CD8-positive, alpha-beta memory T cell (primary cell): ENCODE measurements around the gene KRT40. TPM values are rescaled to one million over a fixed set of nuclear protein-coding genes. Genes with fewer than 3 reads are reported as not detected.

Source experiments
- CTCF ChIA-PET: fragments of 350-600 bp; sonication (Branson Sonifier 250); formaldehyde crosslinking; loops from one replicate; lab custom pipeline; 2021; ENCODE audit warnings: antibody characterized with exemption; lab: Charles Lee
- POLR2A ChIA-PET: fragments of 350-600 bp; sonication (Branson Sonifier 250); formaldehyde crosslinking; loops from one replicate; lab custom pipeline; 2021; ENCODE audit warnings: antibody characterized with exemption; lab: Charles Lee
- DNase-seq, 5 donors: peaks; one replicate each; pipeline versions ENCODE4 v3.0.0 to v3.0.0-alpha.2; 2020 to 2022; ENCODE audit warnings: mixed read lengths in 1 of 5
- H3K27ac ChIP-seq: one replicate; pipeline ENCODE4 v1.7.0; 2013; ENCODE audit warnings: low read depth, mild to moderate bottlenecking, low read length, moderate library complexity
- H3K27me3 ChIP-seq: 2 replicates; pipeline ENCODE4 v1.7.0; 2013; ENCODE audit warnings: low read length, mild to moderate bottlenecking; ENCODE audit not compliant: insufficient read depth, poor library complexity, severe bottlenecking
- H3K36me3 ChIP-seq: 2 replicates; pipeline ENCODE4 v1.7.0; 2013; ENCODE audit warnings: mild to moderate bottlenecking, low read length, moderate library complexity; ENCODE audit not compliant: insufficient read depth
- H3K4me1 ChIP-seq: 2 replicates; pipeline ENCODE4 v1.7.0; 2013; ENCODE audit warnings: mild to moderate bottlenecking, low read length, moderate library complexity; ENCODE audit not compliant: insufficient read depth
- H3K4me3 ChIP-seq: 2 replicates; pipeline ENCODE4 v1.7.0; 2013; ENCODE audit warnings: mild to moderate bottlenecking, low read length
- H3K9me3 ChIP-seq: 2 replicates; pipeline ENCODE4 v1.7.0; 2013; ENCODE audit warnings: mild to moderate bottlenecking, low read length
- H3K27ac Mint-ChIP-seq, 8 donors: one replicate each; pipeline ENCODE4 v1.8.0; 2020 to 2021; ENCODE audit warnings: mixed read lengths in 8 of 8, mild to moderate bottlenecking in 6 of 8, inconsistent platforms in 3 of 8, moderate library complexity in 3 of 8
- H3K27me3 Mint-ChIP-seq, 2 donors: one replicate each; pipeline ENCODE4 v1.8.0; 2020 to 2021; ENCODE audit warnings: mixed read lengths in 2 of 2, mild to moderate bottlenecking in 1 of 2, moderate library complexity in 1 of 2
- H3K36me3 Mint-ChIP-seq, 3 donors: one replicate each; pipeline ENCODE4 v1.8.0; 2020 to 2021; ENCODE audit warnings: mixed read lengths in 3 of 3, inconsistent platforms in 1 of 3, mild to moderate bottlenecking in 1 of 3
- H3K4me1 Mint-ChIP-seq, 3 donors: one replicate each; pipeline ENCODE4 v1.8.0; 2020 to 2021; ENCODE audit warnings: mixed read lengths in 3 of 3, inconsistent platforms in 1 of 3, mild to moderate bottlenecking in 1 of 3
- H3K4me3 Mint-ChIP-seq, 7 donors: one replicate each; pipeline ENCODE4 v1.8.0; 2020 to 2021; ENCODE audit warnings: mixed read lengths in 7 of 7, mild to moderate bottlenecking in 6 of 7, moderate library complexity in 4 of 7, inconsistent platforms in 2 of 7
- H3K9me3 Mint-ChIP-seq, 5 donors: one replicate each; pipeline ENCODE4 v1.8.0; 2020 to 2022; ENCODE audit warnings: mixed read lengths in 5 of 5, mild to moderate bottlenecking in 3 of 5, moderate library complexity in 2 of 5, inconsistent platforms in 1 of 5
- polyA plus RNA-seq: library from polyadenylated mRNA; unstranded; fragments of 300-500 nt; fragmentation: Illumina TruSeq; gene quantifications from one replicate; pipeline ENCODE4 v1.2.3, GENCODE V29; 2021
- total RNA-seq, 2 experiments: library from RNA; stranded (reverse); gene quantifications; one replicate each; pipeline ENCODE4 v1.2.3, GENCODE V29; 2021

Gene KRT40
- total and polyA plus RNA-seq, 3 experiments from 2014 or later = not detected

DNA sequence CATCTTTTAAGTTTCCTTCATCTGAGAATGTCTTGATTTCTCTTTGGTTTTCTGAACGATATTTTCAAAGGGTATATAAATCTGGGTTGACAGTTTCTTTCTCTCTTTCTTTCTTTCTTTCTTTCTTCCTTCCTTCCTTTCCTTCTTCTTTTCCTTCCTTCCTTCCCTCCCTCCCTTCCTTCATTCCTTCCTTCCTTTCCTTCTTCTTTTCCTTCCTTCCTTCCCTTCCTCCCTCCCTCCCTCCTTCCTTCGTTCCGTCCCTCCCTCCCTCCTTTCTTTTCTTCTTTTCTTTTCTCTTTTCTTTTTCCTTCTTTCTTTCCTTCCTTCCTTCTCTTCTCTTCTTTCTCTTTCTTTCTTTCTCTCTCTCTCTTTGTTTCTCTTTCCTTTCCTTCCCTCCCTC lies 9.8 kb downstream of the KRT40 start:
- no peak overlapping the region for H3K27ac ChIP-seq
- H3K27me3 Mint-ChIP-seq = peaks cover 18 to 56% of the 10 kb centered on the region in 2 donors
- no peaks in the 10 kb centered on the region for H3K27me3 ChIP-seq
- no peak overlapping the region for H3K4me3 ChIP-seq
- H3K4me3 Mint-ChIP-seq = no peak overlapping the region
- H3K9me3 Mint-ChIP-seq = no peaks in the 10 kb centered on the region
- no peaks in the 10 kb centered on the region for H3K4me1 ChIP-seq
- H3K4me1 Mint-ChIP-seq = no peaks in the 10 kb centered on the region
- no peaks in the 10 kb centered on the region for H3K9me3 ChIP-seq
- DNase-seq = no peak
- no peak overlapping the region for H3K27ac Mint-ChIP-seq
- no peaks in the 10 kb centered on the region for H3K36me3 ChIP-seq
- ChIA-PET POLR2A (no interaction called here), CTCF (no interaction called here)
- peaks cover 0 to 1% (median 0%) of the 10 kb centered on the region in 3 donors for H3K36me3 Mint-ChIP-seq

DNA sequence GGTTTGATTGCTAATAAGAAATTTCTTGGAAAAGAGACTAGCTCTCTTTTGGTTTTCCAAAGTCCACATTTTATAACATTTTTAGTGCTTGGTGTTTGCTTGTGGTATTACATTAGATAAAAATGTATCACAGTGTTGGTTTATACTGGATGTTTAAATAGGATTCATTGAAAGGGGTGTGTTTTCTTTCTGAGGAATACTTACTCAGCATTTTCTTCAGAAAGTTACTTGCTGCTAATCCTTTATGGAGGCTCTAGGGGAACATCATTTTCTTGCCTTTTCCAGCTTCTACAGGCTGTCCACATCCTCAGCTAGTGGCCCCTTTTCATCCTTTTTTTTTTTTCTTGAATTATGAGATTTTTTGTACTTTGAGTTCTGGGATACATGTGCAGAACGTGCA lies 16.5 kb downstream of the KRT40 start:
- Mint-ChIP-seq H3K36me3 (no peaks in the 10 kb centered on the region), H3K9me3 (peaks cover 0 to 4% (median 0%) of the 10 kb centered on the region in 5 donors), H3K27me3 (peaks cover 14 to 45% of the 10 kb centered on the region in 2 donors), H3K4me3 (no peak overlapping the region), H3K4me1 (peaks cover 5 to 6% (median 5%) of the 10 kb centered on the region in 3 donors), H3K27ac (no peak overlapping the region)
- Histone ChIP-seq H3K27me3 (no peaks in the 10 kb centered on the region), H3K27ac (no peak overlapping the region), H3K4me1 (no peaks in the 10 kb centered on the region), H3K36me3 (no peaks in the 10 kb centered on the region), H3K9me3 (no peaks in the 10 kb centered on the region), H3K4me3 (no peak overlapping the region)
- ChIA-PET CTCF (interaction anchor here (1.4 kb wide), 1 partner anchor 20 kb away, joined by 3 read pairs; no protein-coding TSS in a partner anchor), POLR2A (no interaction called here)
- DNase-seq = no peak

DNA sequence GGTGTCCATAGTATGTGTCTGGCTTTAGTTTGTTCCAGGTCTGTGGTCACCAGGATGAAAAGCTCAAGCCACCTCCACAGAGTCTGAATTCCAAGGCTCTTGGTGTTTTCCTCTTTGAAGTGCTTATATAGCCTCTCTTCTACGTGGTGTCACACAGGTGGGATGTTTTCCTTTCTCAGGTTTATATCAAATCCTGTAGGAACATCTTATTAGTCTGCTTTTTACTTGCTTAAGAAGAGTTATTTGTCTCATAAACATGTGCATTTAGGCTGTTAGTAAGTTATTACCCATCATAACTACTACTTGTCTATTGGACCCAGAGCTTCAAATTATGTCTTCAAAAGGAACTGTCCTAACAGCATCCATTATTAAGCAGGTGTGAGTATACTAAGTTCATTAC lies 17.3 kb downstream of the KRT40 start, which contains the start of gene KRT39:
Gene KRT39, minus strand, starts transcription at position 101 of the 400 bp plus-strand sequence. Its CDS starts 92 bp downstream, at position 9.
- no peaks in the 10 kb centered on the region for H3K9me3 ChIP-seq
- no peak within 1 kb of the TSS for H3K4me3 ChIP-seq
- H3K36me3 Mint-ChIP-seq = no peaks in the 10 kb centered on the region
- no peaks in the 10 kb centered on the region for H3K36me3 ChIP-seq
- peaks cover 0 to 4% (median 0%) of the 10 kb centered on the region in 5 donors for H3K9me3 Mint-ChIP-seq
- H3K4me1 ChIP-seq = no peaks in the 10 kb centered on the region
- no peak within 1 kb of the TSS for H3K27ac Mint-ChIP-seq
- no peak within 1 kb of the TSS for H3K4me3 Mint-ChIP-seq
- POLR2A ChIA-PET = no interaction called here
- H3K27me3 ChIP-seq = no peaks in the 10 kb centered on the region
- CTCF ChIA-PET = interaction anchor here (1.4 kb wide), 1 partner anchor 19 kb away, joined by 3 read pairs; no protein-coding TSS in a partner anchor
- peaks cover 5 to 6% (median 5%) of the 10 kb centered on the region in 3 donors for H3K4me1 Mint-ChIP-seq
- no peak for DNase-seq
- H3K27me3 Mint-ChIP-seq = peaks cover 14 to 48% of the 10 kb centered on the region in 2 donors
- no peak within 1 kb of the TSS for H3K27ac ChIP-seq

GRCh38 chr17:40963838-40964237 lies 20.3 kb downstream of the KRT40 start:
- DNase-seq = no peak
- H3K9me3 Mint-ChIP-seq = peaks cover 0 to 4% (median 0%) of the 10 kb centered on the region in 5 donors
- POLR2A ChIA-PET = no interaction called here
- Histone ChIP-seq H3K4me1 (no peaks in the 10 kb centered on the region), H3K4me3 (no peak overlapping the region), H3K27ac (no peak overlapping the region), H3K36me3 (no peaks in the 10 kb centered on the region), H3K27me3 (no peaks in the 10 kb centered on the region), H3K9me3 (no peaks in the 10 kb centered on the region)
- no peak overlapping the region for H3K4me3 Mint-ChIP-seq
- peaks cover 17 to 51% of the 10 kb centered on the region in 2 donors for H3K27me3 Mint-ChIP-seq
- CTCF ChIA-PET = no interaction called here
- peaks cover 5 to 6% (median 5%) of the 10 kb centered on the region in 3 donors for H3K4me1 Mint-ChIP-seq
- no peak overlapping the region for H3K27ac Mint-ChIP-seq
- H3K36me3 Mint-ChIP-seq = no peaks in the 10 kb centered on the region

DNA sequence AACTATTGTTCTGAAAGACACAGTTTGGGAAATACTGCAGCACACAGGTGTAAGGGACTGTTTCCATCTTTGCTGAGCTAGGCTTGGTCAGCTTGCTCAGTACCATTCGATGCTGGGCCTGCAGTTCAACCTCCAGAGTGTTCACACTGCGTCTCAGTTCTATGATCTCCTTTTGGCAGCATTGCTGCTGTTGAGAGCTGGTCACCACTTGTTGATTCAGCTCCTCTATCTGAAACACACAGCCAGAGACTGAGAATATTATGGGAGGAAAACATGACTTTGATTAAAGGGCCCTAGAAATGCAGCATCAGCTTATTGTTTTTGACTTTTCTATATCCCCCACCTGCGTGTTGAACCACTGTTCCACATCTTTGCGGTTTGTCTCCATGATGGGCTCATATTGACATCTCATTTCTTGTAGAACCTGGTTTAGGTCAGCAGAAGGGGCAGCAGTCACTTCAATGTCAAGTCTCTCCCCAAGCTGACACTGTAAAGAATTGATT lies 22.0 kb downstream of the KRT40 start:
- H3K27ac ChIP-seq = no peak overlapping the region
- no peaks in the 10 kb centered on the region for H3K36me3 Mint-ChIP-seq
- H3K9me3 ChIP-seq = no peaks in the 10 kb centered on the region
- ChIA-PET CTCF (interaction anchor here (1.4 kb wide), 1 partner anchor 18 kb away, joined by 3 read pairs; no protein-coding TSS in a partner anchor), POLR2A (no interaction called here)
- no peaks in the 10 kb centered on the region for H3K9me3 Mint-ChIP-seq
- H3K4me1 ChIP-seq = no peaks in the 10 kb centered on the region
- H3K27ac Mint-ChIP-seq = peak overlapping the region in 1 of 8 donors; percentile 45
- no peak overlapping the region for H3K4me3 Mint-ChIP-seq
- H3K36me3 ChIP-seq = no peaks in the 10 kb centered on the region
- H3K4me3 ChIP-seq = no peak overlapping the region
- H3K27me3 ChIP-seq = no peaks in the 10 kb centered on the region
- peaks cover 17 to 42% of the 10 kb centered on the region in 2 donors for H3K27me3 Mint-ChIP-seq
- DNase-seq = no peak
- peaks cover 5 to 6% (median 5%) of the 10 kb centered on the region in 3 donors for H3K4me1 Mint-ChIP-seq

GRCh38 chr17:40961591-40961990 lies 22.5 kb downstream of the KRT40 start:
- no peak overlapping the region for H3K4me3 Mint-ChIP-seq
- POLR2A ChIA-PET = no interaction called here
- no peaks in the 10 kb centered on the region for H3K36me3 ChIP-seq
- no peaks in the 10 kb centered on the region for H3K9me3 Mint-ChIP-seq
- H3K9me3 ChIP-seq = no peaks in the 10 kb centered on the region
- no peak for DNase-seq
- peaks cover 16 to 46% of the 10 kb centered on the region in 2 donors for H3K27me3 Mint-ChIP-seq
- no peaks in the 10 kb centered on the region for H3K27me3 ChIP-seq
- CTCF ChIA-PET = interaction anchor here (1.4 kb wide), 1 partner anchor 17 kb away, joined by 3 read pairs; no protein-coding TSS in a partner anchor
- H3K27ac Mint-ChIP-seq = no peak overlapping the region
- H3K36me3 Mint-ChIP-seq = no peaks in the 10 kb centered on the region
- peaks cover 5 to 6% (median 5%) of the 10 kb centered on the region in 3 donors for H3K4me1 Mint-ChIP-seq
- H3K4me3 ChIP-seq = no peak overlapping the region
- H3K4me1 ChIP-seq = no peaks in the 10 kb centered on the region
- H3K27ac ChIP-seq = no peak overlapping the region

- Histone ChIP-seq H3K4me3 (no peak overlapping the region), H3K27ac (no peak overlapping the region), H3K27me3 (no peaks in the 10 kb centered on the region), H3K4me1 (no peaks in the 10 kb centered on the region), H3K9me3 (no peaks in the 10 kb centered on the region), H3K36me3 (no peaks in the 10 kb centered on the region)
- Mint-ChIP-seq H3K4me1 (peaks cover 5 to 6% (median 5%) of the 10 kb centered on the region in 3 donors), H3K4me3 (no peak overlapping the region), H3K27ac (no peak overlapping the region), H3K9me3 (no peaks in the 10 kb centered on the region), H3K36me3 (no peaks in the 10 kb centered on the region), H3K27me3 (peaks cover 19 to 48% of the 10 kb centered on the region in 2 donors)
- CTCF ChIA-PET = interaction anchor here (1.1 kb wide), 1 partner anchor 28 kb away, joined by 3 read pairs; no protein-coding TSS in a partner anchor
- POLR2A ChIA-PET = no interaction called here
- no peak for DNase-seq
Measured at GRCh38 chr17:40960144-40960543, 24.0 kb downstream of the KRT40 start.

DNA sequence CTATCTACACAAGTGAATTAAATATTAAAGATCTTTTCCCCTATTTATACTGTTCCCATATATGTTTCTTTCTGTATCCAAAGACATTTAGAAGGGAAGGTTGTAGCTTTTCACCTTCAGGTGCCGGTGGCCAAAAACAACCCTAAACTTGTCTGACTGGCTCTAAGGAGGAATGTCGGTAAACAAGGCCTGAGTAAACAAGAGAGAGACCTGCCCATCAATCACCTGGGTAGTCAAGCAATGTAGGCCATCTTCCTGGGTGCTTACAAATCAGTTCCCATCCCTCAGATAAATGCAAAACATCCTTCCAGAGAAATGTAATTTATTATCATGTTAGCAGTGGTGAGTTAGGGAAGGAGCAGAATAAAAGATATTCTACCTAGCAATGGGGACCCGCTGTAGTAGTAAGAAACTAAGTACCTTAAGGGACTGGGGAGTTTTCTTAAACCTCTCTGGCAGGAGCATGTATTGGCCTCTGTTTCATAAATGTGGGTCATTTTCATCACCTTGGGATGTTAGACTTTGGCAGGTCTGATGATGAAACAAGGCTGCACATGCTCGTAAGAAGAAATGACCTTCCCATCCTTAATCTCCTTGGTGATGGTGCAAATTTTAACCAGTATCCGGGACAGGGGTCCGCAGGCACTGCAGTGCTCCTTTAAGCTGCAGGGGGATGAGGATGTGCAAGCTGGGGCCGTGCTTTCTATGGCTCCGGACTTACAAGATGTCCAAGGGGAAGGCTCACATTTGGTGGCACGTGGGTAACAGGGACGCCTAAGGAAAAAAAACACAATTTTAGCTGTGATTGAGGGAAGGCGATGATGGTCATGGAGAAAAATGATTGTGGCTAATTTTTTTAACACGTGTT lies 25.8 kb downstream of the KRT40 start:
- CTCF ChIA-PET = no interaction called here
- no peak overlapping the region for H3K27ac ChIP-seq
- no peaks in the 10 kb centered on the region for H3K27me3 ChIP-seq
- no peak overlapping the region for H3K4me3 ChIP-seq
- Mint-ChIP-seq H3K27ac (peak overlapping the region in 1 of 8 donors; percentile 14), H3K9me3 (no peaks in the 10 kb centered on the region), H3K4me3 (peak overlapping the region in 1 of 7 donors; percentile 46), H3K4me1 (no peaks in the 10 kb centered on the region), H3K27me3 (peaks cover 26 to 61% of the 10 kb centered on the region in 2 donors), H3K36me3 (no peaks in the 10 kb centered on the region)
- no peak for DNase-seq
- H3K9me3 ChIP-seq = no peaks in the 10 kb centered on the region
- POLR2A ChIA-PET = no interaction called here
- no peaks in the 10 kb centered on the region for H3K4me1 ChIP-seq
- no peaks in the 10 kb centered on the region for H3K36me3 ChIP-seq
